GM12874 (cell line): Measurements from ENCODE around the gene CUEDC1.

ENCODE experiments used
- CTCF ChIP-seq: IDR thresholded peaks from 2 replicates; pipeline ENCODE4 v1.5.1; 2011; ENCODE audit warnings: low read depth, mild to moderate bottlenecking, control low read depth, low read length, moderate library complexity; ENCODE audit not compliant: insufficient read depth

CUEDC1 gene

GRCh38 chr17:57955183-57955931, at the start of gene CUEDC1:
Gene CUEDC1 (minus strand): TSS chr17:57955412. CDS start chr17:57885564, 69,848 bp downstream.
- TF ChIP-seq CTCF: peak; percentile 48

- TF ChIP-seq CTCF: no peak
These were observed 48.8 kb upstream of the CUEDC1 start for GRCh38 chr17:58004060-58004459.

- no peak for TF ChIP-seq CTCF
These were observed 47.8 kb upstream of the CUEDC1 start for GRCh38 chr17:58002973-58003372.

- TF ChIP-seq CTCF: no peak
These were observed 47.1 kb upstream of the CUEDC1 start for GRCh38 chr17:58002154-58002948.

- TF ChIP-seq CTCF: no peak
These were observed 46.4 kb upstream of the CUEDC1 start for GRCh38 chr17:58001461-58002124.

GRCh38 chr17:57999496-58000017, 44.3 kb upstream of the CUEDC1 start:
- TF ChIP-seq CTCF: peak; percentile 48

GRCh38 chr17:57999010-57999495, 43.8 kb upstream of the CUEDC1 start:
- no peak for TF ChIP-seq CTCF
